Loucy (cell line): ENCODE data around the gene GLRB.

Experiments used
- H2AFZ ChIP-seq: fragments of 200-600 bp; sonication (generic); 2 replicates; pipeline ENCODE4 v1.6.0; 2016; ENCODE audit warnings: antibody characterized with exemption, mild to moderate bottlenecking, low read length, moderate library complexity
- H3F3A ChIP-seq: fragments of 200-600 bp; 2 replicates; pipeline ENCODE4 v1.6.0; 2016; ENCODE audit warnings: antibody characterized with exemption, low read depth, mild to moderate bottlenecking
- H3K27me3 ChIP-seq: fragments of 200-600 bp; sonication (generic); 2 replicates; pipeline ENCODE4 v1.6.1; 2014; ENCODE audit warnings: low read length, mild to moderate bottlenecking; ENCODE audit not compliant: insufficient read depth, poor library complexity, severe bottlenecking
- H3K36me3 ChIP-seq: fragments of 200-600 bp; sonication (generic); 2 replicates; pipeline ENCODE4 v1.6.1; 2016; ENCODE audit warnings: low read length; ENCODE audit not compliant: insufficient read depth
- H3K4me1 ChIP-seq: fragments of 200-600 bp; sonication (generic); 2 replicates; pipeline ENCODE4 v1.5.1; 2014; ENCODE audit warnings: low read length, mild to moderate bottlenecking; ENCODE audit not compliant: insufficient read depth, poor library complexity, severe bottlenecking
- H3K4me2 ChIP-seq: fragments of 200-600 bp; sonication (generic); 2 replicates; pipeline ENCODE4 v1.6.0; 2014; ENCODE audit warnings: antibody characterized with exemption, low read length, low read depth, mild to moderate bottlenecking; ENCODE audit not compliant: poor library complexity, severe bottlenecking
- H3K4me3 ChIP-seq: fragments of 200-600 bp; sonication (generic); 2 replicates; pipeline ENCODE4 v1.5.1; 2014; ENCODE audit warnings: low read length, mild to moderate bottlenecking, mixed read lengths; ENCODE audit not compliant: poor library complexity, severe bottlenecking
- H3K79me2 ChIP-seq: fragments of 200-600 bp; sonication (generic); 2 replicates; pipeline ENCODE4 v1.6.1; 2014; ENCODE audit warnings: low read length; ENCODE audit not compliant: insufficient read depth
- H3K9ac ChIP-seq: fragments of 200-600 bp; sonication (generic); 2 replicates; pipeline ENCODE4 v1.6.0; 2014; ENCODE audit warnings: mild to moderate bottlenecking, low read depth, low read length, moderate library complexity; ENCODE audit not compliant: poor library complexity, severe bottlenecking
- H3K9me2 ChIP-seq: fragments of 200-600 bp; sonication (generic); replicated peaks from 2 replicates; pipeline ENCODE4 v1.6.1; 2016; ENCODE audit warnings: low read depth, low read length, mixed read lengths
- H3K9me3 ChIP-seq: fragments of 200-600 bp; sonication (generic); 2 replicates; pipeline ENCODE4 v1.6.1; 2014; ENCODE audit warnings: mild to moderate bottlenecking, antibody characterized with exemption, low read length, low read depth; ENCODE audit not compliant: insufficient read depth
- H4K20me1 ChIP-seq: fragments of 200-600 bp; sonication (generic); 2 replicates; pipeline ENCODE4 v1.6.0; 2014; ENCODE audit warnings: antibody characterized with exemption, low read length, mild to moderate bottlenecking; ENCODE audit not compliant: insufficient read depth, poor library complexity, severe bottlenecking
- CTCF ChIP-seq: fragments of 200-600 bp; sonication (generic); conservative IDR thresholded peaks from 2 replicates; pipeline ENCODE4 v1.5.1; 2014; ENCODE audit warnings: mild to moderate bottlenecking, antibody characterized with exemption, low read length
- EZH2phosphoT487 ChIP-seq: fragments of 200-600 bp; IDR thresholded peaks from 2 replicates; pipeline ENCODE4 v1.6.1; 2018; ENCODE audit warnings: antibody characterized with exemption, mild to moderate bottlenecking, moderate library complexity, borderline replicate concordance

The GLRB gene

GRCh38 chr4:157079441-157079840, 3.5 kb downstream of the GLRB start:
- no peak overlapping the region for H2AFZ ChIP-seq
- H3K4me3 ChIP-seq = no peak overlapping the region
- no peaks in the 10 kb centered on the region for H3F3A ChIP-seq
- TF ChIP-seq CTCF (no peak), EZH2phosphoT487 (no peak)
- no peaks in the 10 kb centered on the region for H3K9me3 ChIP-seq
- H3K36me3 ChIP-seq = no peaks in the 10 kb centered on the region
- no peaks in the 10 kb centered on the region for H3K9me2 ChIP-seq
- no peaks in the 10 kb centered on the region for H4K20me1 ChIP-seq
- no peaks in the 10 kb centered on the region for H3K79me2 ChIP-seq
- H3K4me1 ChIP-seq = no peaks in the 10 kb centered on the region
- no peak overlapping the region for H3K9ac ChIP-seq
- no peaks in the 10 kb centered on the region for H3K27me3 ChIP-seq
- no peak overlapping the region for H3K4me2 ChIP-seq

DNA sequence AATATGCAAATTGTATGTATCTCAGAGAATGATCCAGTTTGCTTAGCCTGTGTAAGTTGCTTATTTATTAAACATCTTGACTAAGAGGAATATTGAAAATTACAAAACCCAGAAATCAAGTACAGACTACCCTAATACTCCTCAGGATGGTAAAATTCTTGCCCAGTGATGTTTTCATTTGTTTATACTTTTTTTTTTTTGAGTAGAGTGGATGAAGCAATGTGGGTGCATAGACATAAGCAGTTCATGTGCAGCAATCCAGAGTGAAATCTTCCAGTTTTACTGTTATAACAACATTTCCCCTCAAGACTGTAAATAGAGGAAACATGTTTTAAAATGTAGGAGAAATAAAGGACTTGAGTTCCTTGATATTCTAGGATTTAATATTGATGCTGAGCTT, 4.7 kb downstream of the GLRB start:
- TF ChIP-seq CTCF = no peak
- TF ChIP-seq EZH2phosphoT487 = no peak

DNA sequence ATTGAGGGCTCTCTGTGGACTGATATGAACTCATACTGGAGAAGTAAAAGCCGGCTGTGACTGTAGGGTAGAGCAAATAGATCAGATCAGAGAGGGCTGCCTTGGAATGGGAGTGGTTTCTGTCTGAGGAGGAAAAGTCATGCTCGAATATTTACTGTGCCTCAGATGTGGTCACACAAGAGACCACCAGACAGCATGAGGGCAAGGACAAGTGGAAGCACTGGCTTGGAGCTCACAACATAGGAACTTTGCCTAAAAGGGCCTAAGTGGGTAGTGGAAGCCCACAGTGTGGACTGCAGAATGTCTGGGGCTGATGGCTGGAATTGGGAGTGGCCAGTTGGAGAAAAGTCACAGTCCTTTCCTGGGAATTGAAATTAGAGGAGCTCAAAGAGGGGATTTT, 19.8 kb downstream of the GLRB start:
- no peak overlapping the region for H3K9ac ChIP-seq
- H3K4me3 ChIP-seq = no peak overlapping the region
- no peaks in the 10 kb centered on the region for H3K27me3 ChIP-seq
- H3K79me2 ChIP-seq = no peaks in the 10 kb centered on the region
- H3F3A ChIP-seq = no peaks in the 10 kb centered on the region
- no peaks in the 10 kb centered on the region for H3K9me3 ChIP-seq
- H3K4me2 ChIP-seq = no peak overlapping the region
- no peak overlapping the region for H2AFZ ChIP-seq
- H4K20me1 ChIP-seq = no peaks in the 10 kb centered on the region
- H3K4me1 ChIP-seq = no peaks in the 10 kb centered on the region
- TF ChIP-seq EZH2phosphoT487 = no peak
- no peak for TF ChIP-seq CTCF
- no peaks in the 10 kb centered on the region for H3K36me3 ChIP-seq
- no peaks in the 10 kb centered on the region for H3K9me2 ChIP-seq

More for the DNA sequence above, 4.7 kb downstream of the GLRB start:
- no peaks in the 10 kb centered on the region for H4K20me1 ChIP-seq
- H3K79me2 ChIP-seq = no peaks in the 10 kb centered on the region
- no peaks in the 10 kb centered on the region for H3K36me3 ChIP-seq
- no peak overlapping the region for H2AFZ ChIP-seq
- H3K4me2 ChIP-seq = no peak overlapping the region
- no peak overlapping the region for H3K9ac ChIP-seq
- no peak overlapping the region for H3K4me3 ChIP-seq
- no peaks in the 10 kb centered on the region for H3K9me2 ChIP-seq
- H3F3A ChIP-seq = no peaks in the 10 kb centered on the region
- no peaks in the 10 kb centered on the region for H3K4me1 ChIP-seq
- no peaks in the 10 kb centered on the region for H3K27me3 ChIP-seq
- no peaks in the 10 kb centered on the region for H3K9me3 ChIP-seq
